Ishikawa (cell line): ENCODE data around the gene S100A14.

ENCODE experiments used
- CEBPB ChIP-seq: IDR thresholded peaks from 2 replicates; pipeline ENCODE4 v1.6.1; 2012
- CREB1 ChIP-seq: IDR thresholded peaks from 2 replicates; pipeline ENCODE4 v1.6.1; 2012; ENCODE audit warnings: low read depth
- EGR1 ChIP-seq: IDR thresholded peaks from 2 replicates; pipeline ENCODE4 v1.6.1; 2012
- EP300 ChIP-seq: IDR thresholded peaks from 2 replicates; pipeline ENCODE4 v1.6.1; 2012; ENCODE audit warnings: borderline replicate concordance
- FOXM1 ChIP-seq: IDR thresholded peaks from 2 replicates; pipeline ENCODE4 v1.6.1; 2012; ENCODE audit warnings: low read depth, borderline replicate concordance
- MAX ChIP-seq: IDR thresholded peaks from 2 replicates; pipeline ENCODE4 v1.6.1; 2012
- NFIC ChIP-seq: IDR thresholded peaks from 2 replicates; pipeline ENCODE4 v1.6.1; 2012
- RAD21 ChIP-seq: IDR thresholded peaks from 2 replicates; pipeline ENCODE4 v1.6.1; 2012; ENCODE audit warnings: low read depth
- REST ChIP-seq: IDR thresholded peaks from 2 replicates; pipeline ENCODE4 v1.6.1; 2012; ENCODE audit warnings: low read depth, mild to moderate bottlenecking
- TAF1 ChIP-seq: IDR thresholded peaks from 2 replicates; pipeline ENCODE4 v1.6.1; 2012; ENCODE audit warnings: low read depth, mild to moderate bottlenecking
- TCF12 ChIP-seq: IDR thresholded peaks from 2 replicates; pipeline ENCODE4 v1.6.1; 2012; ENCODE audit warnings: low read depth
- TEAD4 ChIP-seq: IDR thresholded peaks from 2 replicates; pipeline ENCODE4 v1.6.1; 2012
- USF1 ChIP-seq: IDR thresholded peaks from 2 replicates; pipeline ENCODE4 v1.6.1; 2012
- YY1 ChIP-seq: IDR thresholded peaks from 2 replicates; pipeline ENCODE4 v1.6.1; 2012; ENCODE audit warnings: low read depth
- ZBTB7A ChIP-seq: IDR thresholded peaks from 2 replicates; pipeline ENCODE4 v1.6.1; 2012; ENCODE audit warnings: low read depth

The S100A14 gene

GRCh38 chr1:153610811-153611301, 5.3 kb downstream of the S100A14 start:
- TF ChIP-seq EGR1 = no peak
- TF ChIP-seq YY1 = no peak
- peak; percentile 43; the same call in 1 of the 2 replicates for TF ChIP-seq CEBPB
- peak; percentile 47 for TF ChIP-seq MAX
- TF ChIP-seq TEAD4 = no peak
- TF ChIP-seq CREB1 = no peak
- no peak for TF ChIP-seq TAF1
- TF ChIP-seq USF1 = 0 out of 2 replicates have a peak, but pooled peaks have one; percentile 13
- TF ChIP-seq EP300 = no peak
- TF ChIP-seq ZBTB7A = no peak
- no peak for TF ChIP-seq REST
- no peak for TF ChIP-seq RAD21

GRCh38 chr1:153610334-153610733, 5.8 kb downstream of the S100A14 start:
- no peak for TF ChIP-seq RAD21
- TF ChIP-seq EP300 = no peak
- TF ChIP-seq MAX = no peak
- TF ChIP-seq ZBTB7A = no peak
- no peak for TF ChIP-seq TCF12
- no peak for TF ChIP-seq TEAD4
- no peak for TF ChIP-seq EGR1
- no peak for TF ChIP-seq USF1
- no peak for TF ChIP-seq TAF1

- TF ChIP-seq CEBPB = no peak
- no peak for TF ChIP-seq MAX
- no peak for TF ChIP-seq EGR1
- TF ChIP-seq TCF12 = no peak
- no peak for TF ChIP-seq CREB1
- TF ChIP-seq USF1 = no peak
- TF ChIP-seq NFIC = no peak
Measured at GRCh38 chr1:153609585-153609907, 6.6 kb downstream of the S100A14 start.

GRCh38 chr1:153608742-153609584, 7.2 kb downstream of the S100A14 start:
- TF ChIP-seq RAD21 (no peak), TEAD4 (peak; percentile 89), CEBPB (no peak), MAX (peak; percentile 53; the same call in 1 of the 2 replicates), TCF12 (peak; percentile 84), NFIC (peak; percentile 21; the same call in 1 of the 2 replicates), EP300 (peak; percentile 48; the same call in 1 of the 2 replicates), FOXM1 (peak; percentile 39; the same call in 1 of the 2 replicates), TAF1 (no peak), ZBTB7A (peak; percentile 53; the same call in 1 of the 2 replicates), CREB1 (no peak), EGR1 (peak; percentile 36), USF1 (no peak), YY1 (0 out of 2 replicates have a peak, but pooled peaks have one; percentile 42), REST (no peak)
